HEK293T (cell line): Measurements from ENCODE around the gene LHCGR.

ENCODE experiments used
- ARNT ChIP-seq: fragments of 450-650 bp; IDR thresholded peaks from 2 replicates; pipeline ENCODE4 v1.6.1; 2017; ENCODE audit warnings: mild to moderate bottlenecking
- FOXA1 ChIP-seq: fragments of 450-650 bp; IDR thresholded peaks from 2 replicates; pipeline ENCODE4 v1.6.1; 2016; ENCODE audit warnings: mild to moderate bottlenecking
- FOXM1 ChIP-seq: fragments of 450-650 bp; IDR thresholded peaks from 2 replicates; pipeline ENCODE4 v1.6.1; 2017; ENCODE audit warnings: mild to moderate bottlenecking, borderline replicate concordance
- SP1 ChIP-seq: fragments of 450-650 bp; IDR thresholded peaks from 2 replicates; pipeline ENCODE4 v1.6.1; 2017
- TARDBP ChIP-seq: fragments of 450-650 bp; IDR thresholded peaks from 2 replicates; pipeline ENCODE4 v1.6.1; 2016

GRCh38 chr2:48709096-48710034, 46.2 kb downstream of the LHCGR start:
- TF ChIP-seq SP1, result no peak
- no peak for TF ChIP-seq TARDBP
- TF ChIP-seq FOXM1, result no peak
- no peak for TF ChIP-seq FOXA1
- TF ChIP-seq ARNT, result no peak
